GM18508 (cell line): ENCODE measurements around the gene ARV1.
"Not testable (repeated sequence)": the region's sequence is repeated elsewhere in the genome, so short reads cannot be mapped to it uniquely, and the experiment has no call there.

ENCODE experiments used
- ATAC-seq: cut with Tn5 transposase; IDR thresholded peaks from one replicate; pipeline ENCODE4 v1.9.1; 2021; ENCODE audit warnings: moderate number of reproducible peaks; ENCODE audit not compliant: insufficient read depth, unreplicated experiment

ARV1 gene

GRCh38 chr1:230976360-230976759 is 2.5 kb upstream of the ARV1 start:
- no peak for ATAC-seq

DNA sequence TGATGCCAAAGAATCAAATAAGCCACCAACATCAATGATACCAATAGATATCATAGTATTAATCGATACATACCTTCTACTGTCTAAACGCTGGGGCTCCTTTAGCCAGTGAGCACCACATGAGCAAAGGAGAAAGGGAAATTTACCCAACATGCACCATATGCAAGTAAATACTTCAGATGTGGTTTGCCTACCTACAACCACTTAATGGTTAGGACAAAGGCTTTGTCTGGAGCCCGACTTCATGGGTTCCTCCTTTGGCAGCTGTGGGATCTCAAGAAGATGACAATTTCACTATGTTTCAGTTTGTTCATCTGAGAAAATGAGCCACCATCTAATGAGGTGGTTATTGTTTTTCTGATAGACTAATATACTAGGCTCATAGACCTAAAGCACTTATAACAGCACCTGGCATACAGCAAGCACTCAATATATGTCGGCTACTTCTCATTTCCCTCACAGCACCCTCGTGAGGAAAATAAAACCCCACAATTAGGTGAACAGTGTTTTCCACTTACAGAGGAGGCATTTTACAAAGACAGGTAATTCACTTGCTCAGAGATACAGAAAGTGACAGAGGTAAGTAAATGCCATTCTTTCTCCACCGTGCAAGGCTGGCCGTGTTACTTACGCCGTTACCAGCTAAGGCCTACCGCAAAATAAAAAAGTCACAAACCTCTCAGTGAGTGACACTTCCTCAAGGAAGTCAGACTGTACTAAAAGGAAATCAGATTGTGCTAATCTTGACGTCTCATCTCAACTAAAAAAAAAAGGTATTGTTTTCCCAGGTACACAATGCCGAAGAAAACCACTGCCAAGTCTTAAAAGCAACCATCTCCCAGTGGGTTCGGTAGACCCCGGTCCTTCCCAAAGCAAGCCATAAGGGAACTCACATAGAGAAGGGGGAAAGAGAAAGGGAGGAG is 1.8 kb upstream of the ARV1 start:
- no peak for ATAC-seq

DNA sequence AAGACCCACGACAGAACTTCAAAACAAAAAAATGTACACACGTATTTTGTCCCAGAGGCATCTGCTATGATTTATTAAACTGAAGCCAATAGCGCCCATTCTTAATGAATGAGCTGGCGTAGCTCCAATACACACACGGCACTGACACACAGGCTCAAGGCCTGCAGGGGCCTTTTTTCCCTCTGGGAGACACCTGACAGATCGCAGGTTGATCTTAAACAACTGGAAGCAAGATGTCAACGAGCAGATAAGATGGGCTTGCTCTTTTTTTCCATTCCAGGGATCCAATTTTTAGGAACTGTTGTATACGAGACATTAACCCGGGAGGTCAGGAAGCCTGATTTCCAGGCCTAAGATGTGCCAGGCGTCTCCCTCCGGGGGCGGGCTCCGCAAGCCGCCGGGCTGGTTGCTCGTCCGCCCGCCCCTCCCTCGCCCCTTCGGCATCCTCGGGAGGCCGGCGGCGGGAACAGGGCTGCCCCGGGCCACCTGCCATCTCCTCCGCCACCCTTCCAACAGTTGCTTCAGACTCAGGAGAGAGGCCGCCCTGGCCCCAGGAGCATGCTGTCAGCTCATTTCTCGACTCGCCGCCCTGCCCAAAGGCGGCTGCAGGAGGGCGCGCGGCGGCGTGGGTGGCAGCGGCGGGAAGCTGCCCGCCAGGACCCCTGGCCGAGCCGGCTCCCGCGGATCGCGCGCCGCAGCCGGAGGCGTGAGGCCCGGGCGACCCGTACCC is 968 bp upstream of the ARV1 start:
- ATAC-seq = no peak

GRCh38 chr1:230979389-230979716 is 459 bp downstream of the ARV1 start:
- no peak for ATAC-seq

- ATAC-seq = no peak
Measured at GRCh38 chr1:230979952-230980351, 1.1 kb downstream of the ARV1 start.

DNA sequence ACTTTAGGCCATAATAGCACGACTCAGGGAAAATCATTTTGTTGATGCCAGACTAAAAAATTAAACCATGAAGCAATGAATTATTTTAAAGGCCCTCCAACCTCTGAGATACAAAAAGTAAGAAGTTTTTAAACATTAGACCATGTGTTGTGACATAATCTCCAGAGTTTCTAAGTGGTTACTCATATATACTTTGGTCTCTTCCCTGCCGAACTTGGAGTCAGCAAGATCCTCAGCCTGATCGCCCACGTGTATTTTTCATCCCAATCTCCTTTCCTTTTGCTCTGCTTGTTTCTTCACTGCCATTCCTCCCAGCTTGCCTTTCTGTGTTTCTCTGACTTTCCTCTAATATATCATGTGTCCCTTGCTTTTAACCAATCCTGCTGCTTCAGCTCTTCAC is 3.8 kb downstream of the ARV1 start:
- no peak for ATAC-seq

DNA sequence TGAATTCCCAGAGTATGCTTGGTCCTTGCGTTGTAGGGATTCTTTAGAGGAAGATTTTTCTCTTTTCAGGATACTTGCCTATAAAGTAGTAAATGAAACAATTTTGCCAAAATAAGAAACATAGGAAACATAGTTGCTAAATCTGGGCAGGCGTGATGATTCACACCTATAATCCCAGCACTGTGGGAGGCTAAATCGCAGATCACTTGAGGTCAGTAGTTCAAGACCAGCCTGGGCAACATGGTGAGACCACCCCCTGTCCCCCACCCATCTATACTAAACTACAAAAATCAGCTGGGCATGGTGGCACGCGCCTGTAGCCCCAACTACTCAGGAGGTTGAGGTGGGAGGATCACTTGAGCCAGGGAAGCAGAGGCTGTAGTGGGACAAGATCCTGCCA is 4.9 kb downstream of the ARV1 start:
- no peak for ATAC-seq

DNA sequence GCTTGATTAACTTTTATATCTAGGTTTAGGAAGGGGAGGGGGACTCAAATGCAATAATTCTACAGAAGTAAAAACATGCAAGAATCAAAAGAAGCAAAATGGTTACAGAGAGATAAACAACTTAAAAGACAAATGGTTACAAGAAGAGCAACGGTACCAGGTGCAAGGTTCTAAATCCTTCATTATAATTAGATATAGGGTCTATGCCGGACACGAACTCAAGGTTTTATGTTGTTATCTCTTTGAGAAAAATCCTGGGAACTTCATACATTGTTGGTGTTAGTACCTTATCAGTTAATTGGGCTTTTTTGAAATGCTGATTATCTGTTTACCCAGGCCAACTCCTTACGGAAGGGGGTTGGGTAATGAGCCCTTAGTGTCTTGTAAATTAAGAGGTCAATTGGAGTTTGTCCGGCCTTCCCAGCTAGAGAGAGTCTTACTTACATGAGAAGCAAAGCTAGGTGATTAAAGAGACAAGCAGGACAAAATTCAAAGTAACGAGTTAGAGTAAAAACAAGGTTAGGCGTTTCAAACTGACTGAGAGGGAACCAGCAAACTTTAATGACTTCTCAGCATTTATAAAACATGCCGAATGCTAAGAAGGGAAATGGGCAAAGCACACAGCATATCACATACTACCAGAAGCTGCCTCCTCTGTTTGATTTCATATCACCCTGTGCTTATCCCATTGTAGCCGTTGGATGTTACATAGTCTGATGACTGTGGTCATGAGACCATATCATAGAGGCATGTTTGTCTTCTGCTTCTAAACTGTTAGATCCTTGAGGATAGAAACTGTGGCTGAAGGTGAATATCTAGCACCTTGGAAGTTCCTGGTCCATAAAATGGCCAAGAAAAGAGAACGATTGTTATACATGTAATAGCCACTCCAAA is 6.0 kb downstream of the ARV1 start:
- ATAC-seq = not testable (repeated sequence)

GRCh38 chr1:230985711-230986110 is 6.8 kb downstream of the ARV1 start:
- no peak for ATAC-seq

DNA sequence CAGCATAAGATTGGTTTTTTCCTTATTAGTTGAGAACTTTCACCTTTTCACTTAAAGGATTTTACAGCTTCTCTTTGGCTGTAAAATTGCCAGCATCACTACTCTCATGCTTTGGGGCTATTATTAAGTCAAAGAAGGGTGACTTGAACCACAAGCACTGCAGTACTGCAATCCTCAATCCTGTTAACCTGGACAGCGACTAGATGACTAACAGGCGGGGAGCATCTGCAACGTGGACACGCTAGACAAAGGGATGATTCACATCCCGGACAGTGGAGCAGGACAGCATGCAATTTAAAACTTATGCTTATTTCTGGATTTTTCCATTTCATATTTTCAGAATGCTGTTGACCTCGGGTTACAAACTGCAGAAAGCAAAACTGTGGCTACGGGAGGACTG is 8.1 kb downstream of the ARV1 start:
- no peak for ATAC-seq

DNA sequence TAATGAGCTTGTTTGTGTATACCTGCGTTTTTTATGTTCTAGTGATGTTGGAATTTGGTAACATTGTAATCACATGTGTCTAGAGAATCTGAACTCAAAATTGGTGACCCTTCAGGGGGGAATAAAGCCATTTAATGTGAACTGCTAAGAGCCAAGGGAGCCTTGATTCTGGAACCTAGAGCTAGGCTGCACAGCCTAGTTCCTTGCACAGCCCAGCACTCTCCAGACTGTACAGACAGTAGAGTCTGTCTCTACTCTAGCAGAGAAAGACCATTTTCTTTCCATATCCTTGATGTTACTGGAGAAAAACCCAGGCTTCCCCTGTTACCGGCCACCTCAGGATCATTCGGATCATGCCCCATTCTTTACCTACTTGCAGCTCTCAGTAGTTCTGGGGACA is 8.6 kb downstream of the ARV1 start:
- ATAC-seq = no peak

GRCh38 chr1:230992100-230992774 is 13.3 kb downstream of the ARV1 start:
- no peak for ATAC-seq

DNA sequence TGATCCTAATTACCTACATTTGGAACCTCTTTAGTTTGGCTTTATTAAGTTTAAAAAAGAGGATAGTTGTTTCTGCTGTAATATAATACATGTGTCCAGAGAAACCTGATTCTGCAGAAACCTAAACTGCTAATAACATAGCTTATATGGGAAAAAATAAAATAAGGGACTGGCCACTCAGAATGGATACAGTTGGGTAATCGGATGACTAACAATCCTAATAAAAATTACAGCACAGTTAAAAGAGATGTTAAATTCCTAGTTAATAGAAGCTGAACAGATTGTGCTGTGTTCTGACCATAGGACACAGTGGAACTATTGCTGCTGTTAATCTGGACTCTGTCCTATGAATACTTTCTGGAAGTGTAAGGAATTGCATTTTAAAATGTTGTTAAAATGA is 16.0 kb downstream of the ARV1 start:
- ATAC-seq = no peak

- no peak for ATAC-seq
Measured at GRCh38 chr1:231000201-231000600, 21.3 kb downstream of the ARV1 start.

DNA sequence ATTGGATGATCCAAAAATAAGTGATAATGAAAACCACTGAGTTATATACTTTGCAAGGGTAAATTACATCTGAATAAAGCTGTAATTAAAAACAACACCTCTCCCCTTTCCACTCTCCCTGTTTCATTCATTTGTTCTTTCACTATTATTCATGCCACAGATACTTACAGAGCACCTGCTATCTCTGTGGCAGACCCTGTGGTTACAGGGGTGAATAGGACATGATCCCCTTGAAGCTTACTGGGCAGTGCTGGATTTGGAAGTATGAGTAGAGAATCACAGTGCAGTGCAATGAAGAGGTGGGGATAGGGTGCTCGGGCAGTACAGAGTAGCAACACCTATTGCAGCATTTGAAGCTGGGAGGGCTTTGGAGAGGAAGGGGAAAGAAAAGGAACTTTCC is 21.7 kb downstream of the ARV1 start:
- no peak for ATAC-seq

DNA sequence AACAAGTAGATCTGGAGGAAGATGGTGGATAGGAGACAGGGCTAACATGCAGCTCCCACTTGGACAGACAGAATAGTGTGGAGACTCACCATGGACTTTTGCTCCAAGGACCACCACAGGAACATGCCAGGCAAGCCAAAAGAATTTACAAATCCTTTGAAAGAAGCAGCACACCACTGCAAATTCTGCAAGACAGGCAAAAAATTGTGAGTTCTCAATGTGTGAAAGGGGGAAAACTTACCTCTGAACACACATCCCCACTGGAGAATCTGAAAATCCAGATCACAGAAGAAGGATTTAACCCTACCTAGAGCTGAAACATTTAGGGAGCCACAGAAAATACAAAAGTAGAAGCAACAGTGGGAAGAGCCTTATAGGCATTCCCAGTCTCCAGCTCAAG is 23.0 kb downstream of the ARV1 start:
- no peak for ATAC-seq

- ATAC-seq = not testable (repeated sequence)
Measured at GRCh38 chr1:231007535-231007934, 28.6 kb downstream of the ARV1 start.

DNA sequence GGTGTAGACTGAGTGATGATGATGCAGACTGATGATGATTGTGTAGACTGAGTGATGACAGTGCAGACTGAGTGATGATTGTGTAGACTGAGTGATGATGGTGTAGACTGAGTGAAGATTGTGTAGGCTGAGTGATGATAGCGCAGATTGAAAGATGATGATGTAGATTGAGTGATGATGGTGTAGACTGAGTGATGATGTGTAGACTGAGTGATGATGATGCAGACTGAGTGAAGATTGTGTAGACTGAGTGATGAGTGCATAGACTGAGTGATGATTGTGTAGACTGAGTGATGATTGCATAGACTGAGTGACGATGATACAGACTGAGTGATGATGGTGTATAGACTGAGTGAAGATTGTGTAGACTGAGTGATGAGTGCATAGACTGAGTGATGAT is 32.5 kb downstream of the ARV1 start:
- no peak for ATAC-seq

- no peak for ATAC-seq
Measured at GRCh38 chr1:231011963-231012362, 33.1 kb downstream of the ARV1 start.

DNA sequence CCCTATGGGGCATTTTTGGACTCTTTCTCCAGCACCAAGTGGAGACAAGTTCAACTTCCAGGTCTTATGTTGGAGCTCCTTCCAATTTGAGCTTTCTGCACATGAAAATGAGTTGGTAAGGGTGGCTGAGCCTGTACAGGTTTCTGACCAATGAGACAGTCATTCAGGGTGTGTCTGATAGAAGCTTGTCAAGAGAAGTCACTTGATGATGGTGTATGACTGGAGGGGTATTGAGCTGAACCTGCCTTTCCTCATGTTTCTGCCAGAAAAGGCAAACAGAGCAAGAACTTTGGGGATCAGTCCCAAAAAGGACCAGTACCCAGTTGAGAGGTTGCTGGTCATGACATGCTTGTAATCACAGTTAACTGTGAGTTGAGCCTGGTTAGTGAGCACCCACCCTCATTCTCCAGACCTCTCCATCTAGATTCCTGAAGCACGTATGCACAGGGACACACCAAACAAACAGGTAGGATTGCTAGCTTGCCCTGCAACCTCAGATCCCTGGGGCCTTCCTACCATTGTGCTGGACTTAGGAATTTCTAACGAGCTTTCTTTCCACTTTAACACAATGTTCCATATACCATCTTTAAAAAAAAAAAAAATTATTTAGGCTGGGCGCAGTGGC is 34.6 kb downstream of the ARV1 start:
- no peak for ATAC-seq
